Panc1 (cell line): Measurements from ENCODE around the gene GPRIN2.
"Not testable (repeated sequence)": the region's sequence is repeated elsewhere in the genome, so short reads cannot be mapped to it uniquely, and the experiment has no call there.

Experiments
- SIN3A ChIP-seq: IDR thresholded peaks from 2 replicates; pipeline ENCODE4 v1.6.1; 2012; ENCODE audit warnings: low read depth, mild to moderate bottlenecking, low read length, moderate library complexity, borderline replicate concordance; ENCODE audit not compliant: insufficient read depth
- TF ChIP-seq, protein P1 (sequence below): fragments of 450-650 bp; IDR thresholded peaks from 2 replicates; pipeline ENCODE4 v1.5.1; 2017; ENCODE audit warnings: mild to moderate bottlenecking
- TF ChIP-seq, protein P2 (sequence below), 2 experiments: IDR thresholded peaks; 2 replicates each; pipeline ENCODE4 v1.6.1; 2011 to 2012; ENCODE audit warnings: low read depth in 2 of 2, control low read depth in 1 of 2, low read length in 1 of 2, mild to moderate bottlenecking in 1 of 2, moderate library complexity in 1 of 2; ENCODE audit not compliant: insufficient read depth in 1 of 2

DNA sequence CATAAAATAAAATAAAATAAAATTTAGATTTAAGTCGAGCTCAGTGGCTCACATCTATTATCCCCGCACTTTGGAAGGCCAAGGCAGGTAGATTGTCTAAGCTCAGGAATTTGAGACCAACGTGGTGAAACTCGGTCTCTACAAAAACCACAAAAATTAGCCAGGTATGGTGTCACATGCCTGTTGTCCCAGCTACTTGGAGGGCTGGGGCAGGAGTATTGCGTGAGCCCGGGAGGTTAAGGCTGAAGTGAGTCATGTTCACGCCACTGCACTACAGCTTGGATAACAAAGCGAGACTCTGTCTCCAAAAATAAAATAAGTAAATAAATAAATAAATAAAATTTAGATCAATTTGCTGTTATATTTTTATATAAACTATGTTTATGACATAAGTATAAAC, 34.6 kb upstream of the GPRIN2 start:
- TF ChIP-seq, protein P1, sequence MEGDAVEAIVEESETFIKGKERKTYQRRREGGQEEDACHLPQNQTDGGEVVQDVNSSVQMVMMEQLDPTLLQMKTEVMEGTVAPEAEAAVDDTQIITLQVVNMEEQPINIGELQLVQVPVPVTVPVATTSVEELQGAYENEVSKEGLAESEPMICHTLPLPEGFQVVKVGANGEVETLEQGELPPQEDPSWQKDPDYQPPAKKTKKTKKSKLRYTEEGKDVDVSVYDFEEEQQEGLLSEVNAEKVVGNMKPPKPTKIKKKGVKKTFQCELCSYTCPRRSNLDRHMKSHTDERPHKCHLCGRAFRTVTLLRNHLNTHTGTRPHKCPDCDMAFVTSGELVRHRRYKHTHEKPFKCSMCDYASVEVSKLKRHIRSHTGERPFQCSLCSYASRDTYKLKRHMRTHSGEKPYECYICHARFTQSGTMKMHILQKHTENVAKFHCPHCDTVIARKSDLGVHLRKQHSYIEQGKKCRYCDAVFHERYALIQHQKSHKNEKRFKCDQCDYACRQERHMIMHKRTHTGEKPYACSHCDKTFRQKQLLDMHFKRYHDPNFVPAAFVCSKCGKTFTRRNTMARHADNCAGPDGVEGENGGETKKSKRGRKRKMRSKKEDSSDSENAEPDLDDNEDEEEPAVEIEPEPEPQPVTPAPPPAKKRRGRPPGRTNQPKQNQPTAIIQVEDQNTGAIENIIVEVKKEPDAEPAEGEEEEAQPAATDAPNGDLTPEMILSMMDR: not testable (repeated sequence)
- TF ChIP-seq, protein P2, sequence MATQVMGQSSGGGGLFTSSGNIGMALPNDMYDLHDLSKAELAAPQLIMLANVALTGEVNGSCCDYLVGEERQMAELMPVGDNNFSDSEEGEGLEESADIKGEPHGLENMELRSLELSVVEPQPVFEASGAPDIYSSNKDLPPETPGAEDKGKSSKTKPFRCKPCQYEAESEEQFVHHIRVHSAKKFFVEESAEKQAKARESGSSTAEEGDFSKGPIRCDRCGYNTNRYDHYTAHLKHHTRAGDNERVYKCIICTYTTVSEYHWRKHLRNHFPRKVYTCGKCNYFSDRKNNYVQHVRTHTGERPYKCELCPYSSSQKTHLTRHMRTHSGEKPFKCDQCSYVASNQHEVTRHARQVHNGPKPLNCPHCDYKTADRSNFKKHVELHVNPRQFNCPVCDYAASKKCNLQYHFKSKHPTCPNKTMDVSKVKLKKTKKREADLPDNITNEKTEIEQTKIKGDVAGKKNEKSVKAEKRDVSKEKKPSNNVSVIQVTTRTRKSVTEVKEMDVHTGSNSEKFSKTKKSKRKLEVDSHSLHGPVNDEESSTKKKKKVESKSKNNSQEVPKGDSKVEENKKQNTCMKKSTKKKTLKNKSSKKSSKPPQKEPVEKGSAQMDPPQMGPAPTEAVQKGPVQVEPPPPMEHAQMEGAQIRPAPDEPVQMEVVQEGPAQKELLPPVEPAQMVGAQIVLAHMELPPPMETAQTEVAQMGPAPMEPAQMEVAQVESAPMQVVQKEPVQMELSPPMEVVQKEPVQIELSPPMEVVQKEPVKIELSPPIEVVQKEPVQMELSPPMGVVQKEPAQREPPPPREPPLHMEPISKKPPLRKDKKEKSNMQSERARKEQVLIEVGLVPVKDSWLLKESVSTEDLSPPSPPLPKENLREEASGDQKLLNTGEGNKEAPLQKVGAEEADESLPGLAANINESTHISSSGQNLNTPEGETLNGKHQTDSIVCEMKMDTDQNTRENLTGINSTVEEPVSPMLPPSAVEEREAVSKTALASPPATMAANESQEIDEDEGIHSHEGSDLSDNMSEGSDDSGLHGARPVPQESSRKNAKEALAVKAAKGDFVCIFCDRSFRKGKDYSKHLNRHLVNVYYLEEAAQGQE (IDR thresholded peaks at IDR 0.05; ENCODE audit: insufficient read depth in 1 of 2, low read depth in 2 of 2, low read length in 1 of 2): not testable (repeated sequence)
- TF ChIP-seq SIN3A: not testable (repeated sequence)
